ENCODE data around the gene CYB5RL. TPM values are rescaled to one million over a fixed set of nuclear protein-coding genes. Genes with fewer than 3 reads are reported as not detected.
"Not testable (repeated sequence)": the region's sequence is repeated elsewhere in the genome, so short reads cannot be mapped to it uniquely, and the experiment has no call there.

The CYB5RL gene
- total RNA-seq, 1 donor from 2014 or later, result 7.8 TPM

GRCh38 chr1:54186056-54186455 lies 13.8 kb downstream of the CYB5RL start:
- DNase-seq (ENCODE audit: low spot score), result no peak

GRCh38 chr1:54180701-54181360 lies 19.0 kb downstream of the CYB5RL start:
- no peak for DNase-seq (ENCODE audit: low spot score)

- DNase-seq (ENCODE audit: low spot score), result no peak
Observed at GRCh38 chr1:54178296-54179070, 21.3 kb downstream of the CYB5RL start.

GRCh38 chr1:54177726-54178125 lies 22.1 kb downstream of the CYB5RL start:
- DNase-seq (ENCODE audit: low spot score), result no peak

GRCh38 chr1:54176621-54177327 lies 23.1 kb downstream of the CYB5RL start:
- no peak for DNase-seq (ENCODE audit: low spot score)

GRCh38 chr1:54174106-54174505 lies 25.7 kb downstream of the CYB5RL start:
- DNase-seq (ENCODE audit: low spot score), result no peak

- no peak for DNase-seq (ENCODE audit: low spot score)
Observed at GRCh38 chr1:54173681-54174080, 26.1 kb downstream of the CYB5RL start.

- no peak for DNase-seq (ENCODE audit: low spot score)
Observed at GRCh38 chr1:54172614-54173599, 26.9 kb downstream of the CYB5RL start.

GRCh38 chr1:54171606-54172005 lies 28.2 kb downstream of the CYB5RL start:
- DNase-seq (ENCODE audit: low spot score), result no peak

- no peak for DNase-seq (ENCODE audit: low spot score)
Observed at GRCh38 chr1:54171016-54171415, 28.8 kb downstream of the CYB5RL start.

- DNase-seq (ENCODE audit: low spot score), result no peak
Observed at GRCh38 chr1:54169068-54169467, 30.8 kb downstream of the CYB5RL start.

GRCh38 chr1:54168206-54168965 lies 31.4 kb downstream of the CYB5RL start:
- no peak for DNase-seq (ENCODE audit: low spot score)

- no peak for DNase-seq (ENCODE audit: low spot score)
Observed at GRCh38 chr1:54167422-54168139, 32.2 kb downstream of the CYB5RL start.

- not testable (repeated sequence) for DNase-seq (ENCODE audit: low spot score)
Observed at GRCh38 chr1:54166357-54166756, 33.5 kb downstream of the CYB5RL start.

- no peak for DNase-seq (ENCODE audit: low spot score)
Observed at GRCh38 chr1:54165146-54165545, 34.7 kb downstream of the CYB5RL start.

- DNase-seq (ENCODE audit: low spot score), result no peak
Observed at GRCh38 chr1:54163573-54163972, 36.3 kb downstream of the CYB5RL start.

GRCh38 chr1:54163051-54163450 lies 36.8 kb downstream of the CYB5RL start:
- DNase-seq (ENCODE audit: low spot score), result no peak

- DNase-seq (ENCODE audit: low spot score), result no peak
Observed at GRCh38 chr1:54161495-54162168, 38.2 kb downstream of the CYB5RL start.

- no peak for DNase-seq (ENCODE audit: low spot score)
Observed at GRCh38 chr1:54160351-54160750, 39.5 kb downstream of the CYB5RL start.
